GM23338 (cell line): ENCODE results near the gene RPL26.

Experiments
- CREB1 ChIP-seq: fragments of 250-450 bp; sonication (Bioruptor Pico); IDR thresholded peaks from 2 replicates; pipeline ENCODE4 v1.5.0; 2020; ENCODE audit warnings: low read depth, mild to moderate bottlenecking, moderate library complexity
- EZH2 ChIP-seq: fragments of 200-600 bp; sonication (generic); IDR thresholded peaks from one replicate; pipeline ENCODE4 v1.8.0; 2017; ENCODE audit warnings: antibody characterized with exemption, mild to moderate bottlenecking, low read depth; ENCODE audit not compliant: unreplicated experiment
- EZH2phosphoT487 ChIP-seq: fragments of 200-600 bp; sonication (generic); IDR thresholded peaks from one replicate; pipeline ENCODE4 v1.8.1; 2018; ENCODE audit warnings: antibody characterized with exemption; ENCODE audit not compliant: unreplicated experiment
- JUNB ChIP-seq: IDR thresholded peaks from one replicate; pipeline ENCODE4 v1.6.1; 2016; ENCODE audit warnings: antibody characterized with exemption; ENCODE audit not compliant: unreplicated experiment
- NANOG ChIP-seq: IDR thresholded peaks from 2 replicates; pipeline ENCODE4 v1.6.1; 2016; ENCODE audit warnings: antibody characterized with exemption, borderline replicate concordance
- POLR2AphosphoS5 ChIP-seq: IDR thresholded peaks from 2 replicates; pipeline ENCODE4 v1.6.1; 2016; ENCODE audit warnings: antibody characterized with exemption, low read depth
- STAT1 ChIP-seq: IDR thresholded peaks from one replicate; pipeline ENCODE4 v1.6.1; 2016; ENCODE audit warnings: antibody characterized with exemption; ENCODE audit not compliant: unreplicated experiment
- ZNF114 ChIP-seq: fragments of 250-450 bp; sonication (Bioruptor Pico); IDR thresholded peaks from 2 replicates; pipeline ENCODE4 v1.5.0; 2020; ENCODE audit warnings: mild to moderate bottlenecking, moderate library complexity
- ZNF331 ChIP-seq: fragments of 250-450 bp; sonication (Bioruptor Pico); IDR thresholded peaks from 2 replicates; pipeline ENCODE4 v1.5.0; 2020; ENCODE audit warnings: low read depth, mild to moderate bottlenecking, moderate library complexity
- TF ChIP-seq, protein P1 (sequence below), 2 experiments: fragments of 200-600 bp in 1 of 2; sonication (generic) in 1 of 2; conservative IDR thresholded peaks; 2 replicates each; pipeline versions ENCODE4 v1.5.1 to v1.6.1; 2016 to 2017; ENCODE audit warnings: antibody characterized with exemption in 2 of 2, low read depth in 2 of 2, mild to moderate bottlenecking in 2 of 2, moderate library complexity in 1 of 2
- TF ChIP-seq, protein P2 (sequence below): IDR thresholded peaks from one replicate; pipeline ENCODE4 v1.6.1; 2018; ENCODE audit warnings: antibody characterized with exemption; ENCODE audit not compliant: unreplicated experiment
- TF ChIP-seq, protein P3 (sequence below): IDR thresholded peaks from 2 replicates; pipeline ENCODE4 v1.6.1; 2016; ENCODE audit warnings: antibody characterized with exemption

DNA sequence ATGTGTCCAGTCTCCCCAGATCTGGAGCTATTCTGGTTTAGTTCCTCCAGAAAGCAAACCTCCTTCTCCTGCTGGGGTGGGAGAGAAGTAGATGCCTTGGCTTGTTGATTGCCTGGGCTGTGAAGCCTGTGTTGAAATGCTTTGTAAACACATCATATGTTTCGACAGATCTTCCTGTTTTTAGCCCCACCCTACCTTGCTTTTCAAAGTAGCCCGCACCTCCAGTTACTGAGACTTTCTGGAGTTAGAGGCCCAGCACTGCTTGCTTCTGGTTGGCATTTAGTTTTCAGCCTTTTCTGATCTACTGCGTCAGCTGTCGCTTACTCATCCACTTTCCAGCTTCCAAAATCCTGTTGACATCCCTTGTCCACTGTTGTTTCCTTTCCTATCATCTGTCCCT lies 34.8 kb upstream of the RPL26 start:
- TF ChIP-seq, protein P1, sequence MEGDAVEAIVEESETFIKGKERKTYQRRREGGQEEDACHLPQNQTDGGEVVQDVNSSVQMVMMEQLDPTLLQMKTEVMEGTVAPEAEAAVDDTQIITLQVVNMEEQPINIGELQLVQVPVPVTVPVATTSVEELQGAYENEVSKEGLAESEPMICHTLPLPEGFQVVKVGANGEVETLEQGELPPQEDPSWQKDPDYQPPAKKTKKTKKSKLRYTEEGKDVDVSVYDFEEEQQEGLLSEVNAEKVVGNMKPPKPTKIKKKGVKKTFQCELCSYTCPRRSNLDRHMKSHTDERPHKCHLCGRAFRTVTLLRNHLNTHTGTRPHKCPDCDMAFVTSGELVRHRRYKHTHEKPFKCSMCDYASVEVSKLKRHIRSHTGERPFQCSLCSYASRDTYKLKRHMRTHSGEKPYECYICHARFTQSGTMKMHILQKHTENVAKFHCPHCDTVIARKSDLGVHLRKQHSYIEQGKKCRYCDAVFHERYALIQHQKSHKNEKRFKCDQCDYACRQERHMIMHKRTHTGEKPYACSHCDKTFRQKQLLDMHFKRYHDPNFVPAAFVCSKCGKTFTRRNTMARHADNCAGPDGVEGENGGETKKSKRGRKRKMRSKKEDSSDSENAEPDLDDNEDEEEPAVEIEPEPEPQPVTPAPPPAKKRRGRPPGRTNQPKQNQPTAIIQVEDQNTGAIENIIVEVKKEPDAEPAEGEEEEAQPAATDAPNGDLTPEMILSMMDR (conservative IDR thresholded peaks at IDR 0.05; ENCODE audit: low read depth in 2 of 2), result no peak
- TF ChIP-seq, protein P2, sequence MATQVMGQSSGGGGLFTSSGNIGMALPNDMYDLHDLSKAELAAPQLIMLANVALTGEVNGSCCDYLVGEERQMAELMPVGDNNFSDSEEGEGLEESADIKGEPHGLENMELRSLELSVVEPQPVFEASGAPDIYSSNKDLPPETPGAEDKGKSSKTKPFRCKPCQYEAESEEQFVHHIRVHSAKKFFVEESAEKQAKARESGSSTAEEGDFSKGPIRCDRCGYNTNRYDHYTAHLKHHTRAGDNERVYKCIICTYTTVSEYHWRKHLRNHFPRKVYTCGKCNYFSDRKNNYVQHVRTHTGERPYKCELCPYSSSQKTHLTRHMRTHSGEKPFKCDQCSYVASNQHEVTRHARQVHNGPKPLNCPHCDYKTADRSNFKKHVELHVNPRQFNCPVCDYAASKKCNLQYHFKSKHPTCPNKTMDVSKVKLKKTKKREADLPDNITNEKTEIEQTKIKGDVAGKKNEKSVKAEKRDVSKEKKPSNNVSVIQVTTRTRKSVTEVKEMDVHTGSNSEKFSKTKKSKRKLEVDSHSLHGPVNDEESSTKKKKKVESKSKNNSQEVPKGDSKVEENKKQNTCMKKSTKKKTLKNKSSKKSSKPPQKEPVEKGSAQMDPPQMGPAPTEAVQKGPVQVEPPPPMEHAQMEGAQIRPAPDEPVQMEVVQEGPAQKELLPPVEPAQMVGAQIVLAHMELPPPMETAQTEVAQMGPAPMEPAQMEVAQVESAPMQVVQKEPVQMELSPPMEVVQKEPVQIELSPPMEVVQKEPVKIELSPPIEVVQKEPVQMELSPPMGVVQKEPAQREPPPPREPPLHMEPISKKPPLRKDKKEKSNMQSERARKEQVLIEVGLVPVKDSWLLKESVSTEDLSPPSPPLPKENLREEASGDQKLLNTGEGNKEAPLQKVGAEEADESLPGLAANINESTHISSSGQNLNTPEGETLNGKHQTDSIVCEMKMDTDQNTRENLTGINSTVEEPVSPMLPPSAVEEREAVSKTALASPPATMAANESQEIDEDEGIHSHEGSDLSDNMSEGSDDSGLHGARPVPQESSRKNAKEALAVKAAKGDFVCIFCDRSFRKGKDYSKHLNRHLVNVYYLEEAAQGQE, result no peak
- TF ChIP-seq EZH2 (no peak), POLR2AphosphoS5 (no peak), EZH2phosphoT487 (no peak), CREB1 (CRISPR knock-in tag) (no peak), JUNB (no peak), ZNF114 (CRISPR knock-in tag) (no peak), NANOG (no peak), ZNF331 (CRISPR knock-in tag) (no peak), STAT1 (no peak)
- TF ChIP-seq, protein P3, sequence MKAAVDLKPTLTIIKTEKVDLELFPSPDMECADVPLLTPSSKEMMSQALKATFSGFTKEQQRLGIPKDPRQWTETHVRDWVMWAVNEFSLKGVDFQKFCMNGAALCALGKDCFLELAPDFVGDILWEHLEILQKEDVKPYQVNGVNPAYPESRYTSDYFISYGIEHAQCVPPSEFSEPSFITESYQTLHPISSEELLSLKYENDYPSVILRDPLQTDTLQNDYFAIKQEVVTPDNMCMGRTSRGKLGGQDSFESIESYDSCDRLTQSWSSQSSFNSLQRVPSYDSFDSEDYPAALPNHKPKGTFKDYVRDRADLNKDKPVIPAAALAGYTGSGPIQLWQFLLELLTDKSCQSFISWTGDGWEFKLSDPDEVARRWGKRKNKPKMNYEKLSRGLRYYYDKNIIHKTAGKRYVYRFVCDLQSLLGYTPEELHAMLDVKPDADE, result no peak
